NCI-H146 treated with DMSO at 0.1 percent for 48 hours (cell line): ENCODE results near the gene TMBIM1.
"Not testable (repeated sequence)": the region's sequence is repeated elsewhere in the genome, so short reads cannot be mapped to it uniquely, and the experiment has no call there.

Source experiments
- DNase-seq: peaks from one replicate; lab custom pipeline; 2025; ENCODE audit not compliant: unreplicated experiment; lab: John Stamatoyannopoulos, UW

TMBIM1 gene

GRCh38 chr2:218291318-218292047, 820 bp downstream of the TMBIM1 start:
- no peak for DNase-seq

GRCh38 chr2:218290316-218291261, 1.7 kb downstream of the TMBIM1 start:
- no peak for DNase-seq

GRCh38 chr2:218289639-218290315, 2.5 kb downstream of the TMBIM1 start:
- no peak for DNase-seq

GRCh38 chr2:218286570-218287459, 5.5 kb downstream of the TMBIM1 start:
- no peak for DNase-seq

- no peak for DNase-seq
These were observed 6.7 kb downstream of the TMBIM1 start for GRCh38 chr2:218285604-218286003.

GRCh38 chr2:218284106-218284811, 8.0 kb downstream of the TMBIM1 start:
- no peak for DNase-seq

GRCh38 chr2:218282173-218282991, 9.9 kb downstream of the TMBIM1 start:
- DNase-seq = no peak

GRCh38 chr2:218281449-218281848, 10.9 kb downstream of the TMBIM1 start:
- DNase-seq = no peak

GRCh38 chr2:218280260-218280870, 11.9 kb downstream of the TMBIM1 start:
- no peak for DNase-seq

- DNase-seq = no peak
These were observed 13.6 kb downstream of the TMBIM1 start for GRCh38 chr2:218278531-218279360.

- no peak for DNase-seq
These were observed 14.4 kb downstream of the TMBIM1 start for GRCh38 chr2:218277921-218278320.

- DNase-seq = no peak
These were observed 15.1 kb downstream of the TMBIM1 start for GRCh38 chr2:218276986-218277755.

- DNase-seq = no peak
These were observed 16.8 kb downstream of the TMBIM1 start for GRCh38 chr2:218275371-218276072.

GRCh38 chr2:218274586-218274985, 17.7 kb downstream of the TMBIM1 start:
- no peak for DNase-seq

- no peak for DNase-seq
These were observed 18.4 kb downstream of the TMBIM1 start for GRCh38 chr2:218273908-218274249.

- DNase-seq = not testable (repeated sequence)
These were observed 18.9 kb downstream of the TMBIM1 start for GRCh38 chr2:218273214-218273907.
